Stimulated activated CD4-positive, alpha-beta T cell treated with anti-CD3 and anti-CD28 coated beads, Interleukin-4, amount 100 ng/mL, for 1 hour (primary cell): ENCODE measurements around the gene CDK8.

Source experiments
- DNase-seq: peaks from one replicate; pipeline ENCODE4 v3.0.0-alpha.2; 2020

The CDK8 gene

GRCh38 chr13:26449063-26449848, 195.3 kb downstream of the CDK8 start:
- no peak for DNase-seq
